ENCODE measurements around the gene SPPL3. TPM values are rescaled to one million over a fixed set of nuclear protein-coding genes. Genes with fewer than 3 reads are reported as not detected.
A peak's percentile ranks its signal among the peaks of the same experiment; 100 is the strongest.

The SPPL3 gene
- total RNA-seq, 1 experiment from 2014 or later = 18.8 TPM

DNA sequence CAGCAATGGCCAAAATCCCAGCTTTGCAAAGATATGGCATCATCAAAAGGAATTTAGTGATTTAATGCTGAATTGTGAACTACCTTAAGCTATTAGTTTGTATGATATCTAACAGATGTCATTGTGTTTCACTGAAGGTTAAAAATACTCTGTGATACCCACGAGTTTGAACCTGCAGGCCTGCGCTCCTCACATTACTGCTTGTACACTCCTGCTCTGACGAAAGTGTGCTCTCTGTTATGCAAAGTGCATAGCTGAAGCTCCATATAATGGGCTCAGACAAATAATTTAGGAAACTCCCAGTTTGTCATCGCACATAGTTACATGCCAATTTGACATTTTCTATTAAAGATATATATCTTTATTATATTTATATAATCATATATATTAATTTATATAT lies 52.2 kb downstream of the SPPL3 start:
- no TSS peak for BruUV-seq (replicated peaks)
- H3K27ac ChIP-seq (ENCODE audit: low read length) = no peak overlapping the region
- H3K9me2 ChIP-seq (replicated peaks; ENCODE audit: low read length) = no peaks in the 10 kb centered on the region
- peaks cover 5% of the 10 kb centered on the region for H3F3A ChIP-seq (ENCODE audit: low read length, unreplicated experiment)
- H3K9me3 ChIP-seq (ENCODE audit: low read length) = no peaks in the 10 kb centered on the region
- H3K9ac ChIP-seq (ENCODE audit: low read length) = no peak overlapping the region
- H4K20me1 ChIP-seq (ENCODE audit: low read length) = 0 out of 2 replicates have a peak, but pooled peaks cover 6% of the 10 kb centered on the region
- intact Hi-C loops (cut with micrococcal nuclease) = no loop called here
- no peaks in the 10 kb centered on the region for H3K27me3 ChIP-seq (ENCODE audit: low read length)
- no peak overlapping the region for H3K4me2 ChIP-seq (ENCODE audit: low read length)
- peaks cover 75% of the 10 kb centered on the region for H3K79me2 ChIP-seq (ENCODE audit: low read length)
- TF ChIP-seq, protein P1, sequence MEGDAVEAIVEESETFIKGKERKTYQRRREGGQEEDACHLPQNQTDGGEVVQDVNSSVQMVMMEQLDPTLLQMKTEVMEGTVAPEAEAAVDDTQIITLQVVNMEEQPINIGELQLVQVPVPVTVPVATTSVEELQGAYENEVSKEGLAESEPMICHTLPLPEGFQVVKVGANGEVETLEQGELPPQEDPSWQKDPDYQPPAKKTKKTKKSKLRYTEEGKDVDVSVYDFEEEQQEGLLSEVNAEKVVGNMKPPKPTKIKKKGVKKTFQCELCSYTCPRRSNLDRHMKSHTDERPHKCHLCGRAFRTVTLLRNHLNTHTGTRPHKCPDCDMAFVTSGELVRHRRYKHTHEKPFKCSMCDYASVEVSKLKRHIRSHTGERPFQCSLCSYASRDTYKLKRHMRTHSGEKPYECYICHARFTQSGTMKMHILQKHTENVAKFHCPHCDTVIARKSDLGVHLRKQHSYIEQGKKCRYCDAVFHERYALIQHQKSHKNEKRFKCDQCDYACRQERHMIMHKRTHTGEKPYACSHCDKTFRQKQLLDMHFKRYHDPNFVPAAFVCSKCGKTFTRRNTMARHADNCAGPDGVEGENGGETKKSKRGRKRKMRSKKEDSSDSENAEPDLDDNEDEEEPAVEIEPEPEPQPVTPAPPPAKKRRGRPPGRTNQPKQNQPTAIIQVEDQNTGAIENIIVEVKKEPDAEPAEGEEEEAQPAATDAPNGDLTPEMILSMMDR (conservative IDR thresholded peaks at IDR 0.05; ENCODE audit: low read depth, low read length) = no peak
- TF ChIP-seq EZH2 (IDR thresholded peaks at IDR 0.05; ENCODE audit: low read length, unreplicated experiment) (no peak), EZH2phosphoT487 (IDR thresholded peaks at IDR 0.05; ENCODE audit: borderline replicate concordance, low read length) (no peak)
- no peak for ATAC-seq
- no peak overlapping the region for H3K4me3 ChIP-seq (ENCODE audit: low read length)
- no peaks in the 10 kb centered on the region for H3K36me3 ChIP-seq (ENCODE audit: low read depth, low read length)
- H3K4me1 ChIP-seq (ENCODE audit: insufficient read depth, low read length) = peaks cover 44% of the 10 kb centered on the region
- H2AFZ ChIP-seq (ENCODE audit: low read length) = no peak overlapping the region
- CTCF ChIA-PET = interaction anchor here (0.5 kb wide), 1 partner anchor 275 kb away, joined by 3 read pairs; no protein-coding TSS in a partner anchor
- no peak for DNase-seq
- POLR2A ChIA-PET (ENCODE audit: unreplicated experiment) = no interaction called here

DNA sequence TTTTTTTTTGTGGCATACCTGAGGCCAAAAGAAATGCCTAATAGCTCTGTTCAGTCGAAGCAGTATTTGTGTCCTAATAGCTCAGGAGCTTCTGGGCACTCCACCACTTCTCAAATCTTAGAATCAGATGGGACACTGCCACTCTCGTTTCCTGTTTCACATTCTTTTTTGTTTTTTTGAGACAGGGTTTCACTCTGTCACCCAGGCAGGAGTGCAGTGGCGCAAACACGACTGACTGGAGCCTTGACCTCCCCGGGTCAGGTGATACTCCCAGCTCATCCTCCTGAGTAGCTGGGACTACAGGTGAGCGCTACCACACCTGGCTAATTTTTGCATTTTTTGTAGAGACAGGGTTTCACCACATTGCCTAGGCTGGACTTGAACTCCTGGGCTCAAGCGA lies 52.7 kb downstream of the SPPL3 start:
- Histone ChIP-seq H4K20me1 (ENCODE audit: low read length) (0 out of 2 replicates have a peak, but pooled peaks cover 6% of the 10 kb centered on the region), H2AFZ (ENCODE audit: low read length) (no peak overlapping the region), H3K36me3 (ENCODE audit: low read depth, low read length) (no peaks in the 10 kb centered on the region), H3K9ac (ENCODE audit: low read length) (no peak overlapping the region), H3K4me1 (ENCODE audit: insufficient read depth, low read length) (peaks cover 49% of the 10 kb centered on the region), H3K4me3 (ENCODE audit: low read length) (no peak overlapping the region), H3K9me2 (replicated peaks; ENCODE audit: low read length) (no peaks in the 10 kb centered on the region), H3F3A (ENCODE audit: low read length, unreplicated experiment) (peaks cover 5% of the 10 kb centered on the region), H3K79me2 (ENCODE audit: low read length) (peaks cover 75% of the 10 kb centered on the region), H3K4me2 (ENCODE audit: low read length) (no peak overlapping the region), H3K9me3 (ENCODE audit: low read length) (no peaks in the 10 kb centered on the region), H3K27ac (ENCODE audit: low read length) (no peak overlapping the region), H3K27me3 (ENCODE audit: low read length) (no peaks in the 10 kb centered on the region)
- intact Hi-C loops (cut with micrococcal nuclease) = no loop called here
- BruUV-seq (replicated peaks) = no TSS peak
- ATAC-seq (no peak), DNase-seq (no peak)
- ChIA-PET POLR2A (ENCODE audit: unreplicated experiment) (no interaction called here), CTCF (interaction anchor here (0.5 kb wide), 1 partner anchor 274 kb away, joined by 3 read pairs; no protein-coding TSS in a partner anchor)
- no peak for TF ChIP-seq EZH2 (IDR thresholded peaks at IDR 0.05; ENCODE audit: low read length, unreplicated experiment)
- TF ChIP-seq, protein P1 (conservative IDR thresholded peaks at IDR 0.05; ENCODE audit: low read depth, low read length) = no peak
- TF ChIP-seq EZH2phosphoT487 (IDR thresholded peaks at IDR 0.05; ENCODE audit: borderline replicate concordance, low read length) = no peak

DNA sequence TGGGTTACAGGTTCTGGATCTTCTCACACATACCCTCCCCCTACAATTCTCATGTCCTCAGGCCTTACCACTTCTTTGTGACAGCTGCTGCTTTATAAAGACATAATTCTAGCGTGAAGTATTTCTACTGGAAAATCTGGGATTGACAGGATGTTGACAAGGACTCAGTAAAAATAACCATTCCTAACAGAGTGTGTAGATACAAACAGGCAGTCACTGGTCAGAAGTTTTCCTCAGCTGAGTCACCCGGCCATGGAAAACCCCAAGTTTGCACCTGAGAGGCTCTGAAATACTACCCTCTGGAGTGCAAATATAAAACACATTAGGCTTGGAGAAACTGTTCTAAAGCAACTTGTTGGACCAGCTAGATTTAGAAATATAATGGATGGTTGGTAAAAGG lies 54.4 kb downstream of the SPPL3 start:
- H3K4me2 ChIP-seq (ENCODE audit: low read length) = peak overlapping the region; percentile 60
- BruUV-seq (replicated peaks) = no TSS peak

More for the DNA sequence above, 54.4 kb downstream of the SPPL3 start:
- H3K9me2 ChIP-seq (replicated peaks; ENCODE audit: low read length) = no peaks in the 10 kb centered on the region
- no peaks in the 10 kb centered on the region for H3K36me3 ChIP-seq (ENCODE audit: low read depth, low read length)
- H3K9ac ChIP-seq (ENCODE audit: low read length) = peak overlapping the region; percentile 9; the same call in 1 of the 2 replicates
- TF ChIP-seq, protein P1 (conservative IDR thresholded peaks at IDR 0.05; ENCODE audit: low read depth, low read length) = no peak; the same call in 1 of the 2 replicates
- TF ChIP-seq EZH2phosphoT487 (IDR thresholded peaks at IDR 0.05; ENCODE audit: borderline replicate concordance, low read length) = no peak
- no peaks in the 10 kb centered on the region for H3K9me3 ChIP-seq (ENCODE audit: low read length)
- no peaks in the 10 kb centered on the region for H3K27me3 ChIP-seq (ENCODE audit: low read length)
- H3K4me1 ChIP-seq (ENCODE audit: insufficient read depth, low read length) = peaks cover 51% of the 10 kb centered on the region
- CTCF ChIA-PET = no interaction called here
- ATAC-seq (peak; percentile 91), DNase-seq (peak; percentile 86)
- intact Hi-C loops (cut with micrococcal nuclease) = loop anchor here (5.0 kb wide), 1 partner anchor 62 kb away; no protein-coding TSS in a partner anchor
- POLR2A ChIA-PET (ENCODE audit: unreplicated experiment) = no interaction called here
- H3K27ac ChIP-seq (ENCODE audit: low read length) = peak overlapping the region; percentile 66
- H3K79me2 ChIP-seq (ENCODE audit: low read length) = peaks cover 77% of the 10 kb centered on the region
- peak overlapping the region; percentile 6; the same call in 1 of the 2 replicates for H3K4me3 ChIP-seq (ENCODE audit: low read length)
- H2AFZ ChIP-seq (ENCODE audit: low read length) = no peak overlapping the region
- 0 out of 2 replicates have a peak, but pooled peaks cover 6% of the 10 kb centered on the region for H4K20me1 ChIP-seq (ENCODE audit: low read length)
- peaks cover 5% of the 10 kb centered on the region for H3F3A ChIP-seq (ENCODE audit: low read length, unreplicated experiment)

Data from PC-3 (cell line).